ENCODE measurements around the gene PANK4.

- no peak for TF ChIP-seq CTCF (IDR thresholded peaks at IDR 0.05)
- TF ChIP-seq POLR2AphosphoS5 (IDR thresholded peaks at IDR 0.05) = no peak
These were observed 49.1 kb downstream of the PANK4 start for GRCh38 chr1:2477309-2477708.
